SJCRH30 (cell line): Measurements from ENCODE around the gene CDK11A. TPM values are rescaled to one million over a fixed set of nuclear protein-coding genes. Genes with fewer than 3 reads are reported as not detected.
"Not testable (repeated sequence)": the region's sequence is repeated elsewhere in the genome, so short reads cannot be mapped to it uniquely, and the experiment has no call there.

Source experiments
- DNase-seq, 2 experiments: peaks; one replicate each; pipeline ENCODE4 v3.0.0-alpha.2; 2015 to 2020
- H3K27ac ChIP-seq: fragments of 250-450 bp; sonication (Bioruptor Pico); 2 replicates; pipeline ENCODE4 v1.5.1; 2020; ENCODE audit warnings: mild to moderate bottlenecking, moderate library complexity
- H3K27me3 ChIP-seq: fragments of 250-450 bp; sonication (Bioruptor Pico); 2 replicates; pipeline ENCODE4 v1.5.1; 2020; ENCODE audit warnings: mild to moderate bottlenecking, moderate library complexity
- H3K36me3 ChIP-seq: fragments of 250-450 bp; sonication (Bioruptor Pico); 2 replicates; pipeline ENCODE4 v1.5.1; 2020; ENCODE audit warnings: mild to moderate bottlenecking, moderate library complexity
- H3K4me1 ChIP-seq: fragments of 250-450 bp; sonication (Bioruptor Pico); 2 replicates; pipeline ENCODE4 v1.5.1; 2020; ENCODE audit warnings: mild to moderate bottlenecking, moderate library complexity
- H3K4me3 ChIP-seq: fragments of 250-450 bp; sonication (Bioruptor Pico); 2 replicates; pipeline ENCODE4 v1.5.1; 2020; ENCODE audit warnings: mild to moderate bottlenecking, moderate library complexity
- H3K9me3 ChIP-seq: fragments of 250-450 bp; sonication (Bioruptor Pico); replicated peaks from 2 replicates; pipeline ENCODE4 v1.5.1; 2020; ENCODE audit warnings: mild to moderate bottlenecking, moderate library complexity
- total RNA-seq: library from RNA; depleted of rRNA; stranded (reverse); fragments of >200 nt; shearing (Covaris generic); gene quantifications from 2 replicates; pipeline ENCODE4 v1.2.3, GENCODE V29; 2014

CDK11A gene
- total RNA-seq, 1 experiment from 2014 or later = 29.4 TPM

DNA sequence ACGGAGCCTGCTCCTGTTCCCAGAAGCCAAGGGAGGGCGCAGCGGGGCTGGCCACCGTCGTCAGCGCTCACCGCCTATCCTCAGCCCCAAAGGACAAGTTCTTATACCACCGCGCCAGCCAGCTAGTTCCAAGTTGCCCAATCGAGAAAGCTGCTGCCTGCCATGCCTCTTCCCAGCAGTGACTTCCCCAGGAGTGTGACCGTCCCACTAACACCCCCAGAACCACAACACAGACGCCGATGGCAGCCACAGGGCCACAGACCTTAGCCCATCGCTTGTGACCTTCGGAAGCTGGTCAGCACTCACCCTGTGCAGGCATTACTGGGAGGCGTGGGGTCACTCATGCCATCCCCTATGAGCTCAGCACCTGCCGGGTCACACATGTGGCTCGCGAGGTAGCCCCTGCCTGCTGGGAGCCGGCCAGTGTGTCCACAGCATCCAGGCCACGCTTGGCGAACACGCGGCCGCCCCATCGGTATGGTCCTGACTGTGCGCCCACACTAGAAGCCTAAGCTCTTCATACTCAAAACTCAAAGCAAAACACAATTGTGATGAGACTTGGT is 34.0 kb upstream of the CDK11A start:
- Histone ChIP-seq H3K27me3 (no peaks in the 10 kb centered on the region), H3K4me1 (no peaks in the 10 kb centered on the region), H3K27ac (no peak overlapping the region), H3K9me3 (no peaks in the 10 kb centered on the region), H3K4me3 (no peak overlapping the region), H3K36me3 (peaks cover 69% of the 10 kb centered on the region)
- DNase-seq = no peak

DNA sequence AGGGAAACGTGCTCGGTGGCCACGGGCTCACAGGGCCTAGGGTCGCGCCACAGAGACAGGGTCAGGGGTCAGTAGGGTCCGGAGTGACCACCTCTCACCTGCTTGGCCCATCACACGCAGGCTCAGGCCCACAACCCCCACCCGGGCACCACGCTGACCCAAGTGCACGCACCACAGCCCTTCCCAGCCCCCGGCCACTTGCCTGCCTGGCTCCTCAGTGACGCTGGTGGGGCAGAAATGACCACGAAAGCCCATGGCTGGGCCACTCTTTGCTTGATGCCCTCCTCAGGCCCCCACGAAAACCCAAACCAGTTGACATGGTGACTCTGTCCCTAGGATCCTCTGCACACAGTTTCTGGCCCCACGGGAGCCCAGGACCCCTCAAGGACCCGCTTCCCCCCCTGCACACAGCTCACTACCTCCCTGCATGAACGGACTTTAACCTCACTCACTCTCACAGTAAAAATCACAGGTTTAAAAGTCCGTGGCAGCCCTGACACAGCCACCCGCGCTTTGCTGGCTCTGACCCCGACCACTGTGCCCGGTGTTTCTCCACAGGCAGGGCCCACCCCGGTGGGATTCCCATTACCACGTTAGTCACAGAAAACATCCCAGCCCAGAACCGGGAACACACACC is 33.4 kb upstream of the CDK11A start:
- Histone ChIP-seq H3K4me1 (no peaks in the 10 kb centered on the region), H3K9me3 (no peaks in the 10 kb centered on the region), H3K36me3 (peaks cover 67% of the 10 kb centered on the region), H3K4me3 (no peak overlapping the region), H3K27ac (no peak overlapping the region), H3K27me3 (no peaks in the 10 kb centered on the region)
- DNase-seq = no peak

- peaks cover 65% of the 10 kb centered on the region for H3K36me3 ChIP-seq
These were observed 32.7 kb upstream of the CDK11A start for GRCh38 chr1:1756661-1757421.

GRCh38 chr1:1755852-1756251 is 31.7 kb upstream of the CDK11A start:
- Histone ChIP-seq H3K4me3 (no peak overlapping the region), H3K9me3 (no peaks in the 10 kb centered on the region), H3K4me1 (no peaks in the 10 kb centered on the region), H3K27ac (no peak overlapping the region), H3K27me3 (no peaks in the 10 kb centered on the region), H3K36me3 (peaks cover 55% of the 10 kb centered on the region)
- DNase-seq = no peak

More at GRCh38 chr1:1756661-1757421, 32.7 kb upstream of the CDK11A start:
- no peak for DNase-seq
- Histone ChIP-seq H3K4me3 (no peak overlapping the region), H3K27ac (no peak overlapping the region), H3K9me3 (no peaks in the 10 kb centered on the region), H3K4me1 (no peaks in the 10 kb centered on the region), H3K27me3 (no peaks in the 10 kb centered on the region)

DNA sequence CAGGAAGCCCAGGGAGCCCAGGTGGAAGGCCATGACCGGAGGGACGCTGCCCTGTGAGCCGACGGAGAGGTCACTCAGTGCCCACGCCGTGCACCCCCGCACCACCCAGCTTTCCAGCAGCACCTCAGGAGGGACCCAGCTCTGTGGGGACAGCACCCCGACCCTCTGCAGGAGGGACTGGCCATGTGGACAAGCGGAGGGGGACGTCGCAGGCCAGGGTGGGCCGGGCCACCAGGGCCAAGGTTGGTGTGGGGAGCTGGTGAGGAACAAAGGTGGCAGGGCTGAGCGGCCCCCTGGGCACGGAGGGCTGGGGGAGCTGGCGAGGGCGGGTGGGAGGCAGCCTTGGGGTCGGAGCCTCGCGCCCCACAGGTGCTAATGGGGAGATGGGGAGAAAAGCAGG is 31.3 kb upstream of the CDK11A start:
- H3K36me3 ChIP-seq = peaks cover 51% of the 10 kb centered on the region
- H3K27ac ChIP-seq = no peak overlapping the region
- H3K4me3 ChIP-seq = no peak overlapping the region
- H3K4me1 ChIP-seq = no peaks in the 10 kb centered on the region
- no peaks in the 10 kb centered on the region for H3K9me3 ChIP-seq
- H3K27me3 ChIP-seq = no peaks in the 10 kb centered on the region
- no peak for DNase-seq

DNA sequence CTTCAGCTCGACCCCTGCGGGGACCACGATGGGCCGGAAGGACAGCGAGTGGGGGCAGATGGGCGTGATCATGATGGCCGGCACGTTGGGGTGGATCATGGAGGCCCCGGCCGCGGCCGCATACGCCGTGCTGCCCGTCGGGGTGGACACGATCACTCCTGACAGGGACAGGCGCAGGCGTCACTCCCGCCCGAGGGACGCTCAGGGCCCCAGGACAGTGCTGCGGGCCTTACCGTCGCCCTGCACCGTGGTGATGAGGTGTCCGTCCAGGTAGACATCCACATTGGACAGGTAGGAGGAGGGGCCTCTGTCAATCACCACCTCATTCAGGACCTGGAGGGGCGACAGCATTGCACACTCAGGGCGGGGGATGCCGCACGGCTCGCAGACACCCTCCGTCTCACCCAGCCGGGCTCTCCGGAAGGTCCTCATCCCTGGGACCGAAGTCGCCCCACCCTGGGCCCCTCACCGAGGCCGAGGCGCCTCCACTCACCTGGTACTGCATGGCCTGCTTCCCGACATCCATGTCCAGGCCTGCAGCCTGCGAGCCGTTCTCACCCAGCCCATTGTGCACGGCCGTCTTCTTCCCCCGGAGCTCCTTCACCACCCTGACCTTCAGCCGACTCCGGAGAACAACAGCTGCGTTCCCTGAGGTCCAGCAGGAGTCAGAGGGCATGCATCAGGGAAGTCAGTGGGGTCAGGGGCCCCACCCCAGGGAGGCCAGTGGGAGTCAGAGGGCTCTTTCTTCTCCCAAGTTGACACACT is 30.1 kb upstream of the CDK11A start:
- H3K27me3 ChIP-seq = no peaks in the 10 kb centered on the region
- H3K4me1 ChIP-seq = no peaks in the 10 kb centered on the region
- DNase-seq = no peak
- peaks cover 47% of the 10 kb centered on the region for H3K36me3 ChIP-seq
- no peak overlapping the region for H3K27ac ChIP-seq
- no peak overlapping the region for H3K4me3 ChIP-seq
- no peaks in the 10 kb centered on the region for H3K9me3 ChIP-seq

DNA sequence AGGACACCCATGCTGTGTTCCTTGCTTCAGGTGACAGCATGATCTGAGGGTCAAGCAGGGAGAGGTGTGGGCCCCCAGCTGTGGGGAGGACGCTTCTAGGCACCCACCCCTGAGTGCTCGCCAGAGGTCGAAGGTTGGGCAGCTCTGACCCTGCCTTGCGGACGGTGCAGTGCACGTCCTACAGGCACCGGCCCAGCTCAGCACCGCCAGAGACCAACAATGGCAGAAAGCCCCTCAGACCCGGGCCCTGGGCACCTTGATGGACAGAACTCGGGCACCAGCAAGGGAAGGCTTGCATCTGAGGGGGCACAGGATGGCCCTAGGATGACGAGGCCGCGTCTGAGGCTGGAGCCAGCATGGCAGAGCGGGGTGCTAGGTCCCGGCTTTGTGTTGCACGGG is 29.4 kb upstream of the CDK11A start:
- Histone ChIP-seq H3K27ac (no peak overlapping the region), H3K36me3 (peaks cover 47% of the 10 kb centered on the region)
- DNase-seq = no peak

DNA sequence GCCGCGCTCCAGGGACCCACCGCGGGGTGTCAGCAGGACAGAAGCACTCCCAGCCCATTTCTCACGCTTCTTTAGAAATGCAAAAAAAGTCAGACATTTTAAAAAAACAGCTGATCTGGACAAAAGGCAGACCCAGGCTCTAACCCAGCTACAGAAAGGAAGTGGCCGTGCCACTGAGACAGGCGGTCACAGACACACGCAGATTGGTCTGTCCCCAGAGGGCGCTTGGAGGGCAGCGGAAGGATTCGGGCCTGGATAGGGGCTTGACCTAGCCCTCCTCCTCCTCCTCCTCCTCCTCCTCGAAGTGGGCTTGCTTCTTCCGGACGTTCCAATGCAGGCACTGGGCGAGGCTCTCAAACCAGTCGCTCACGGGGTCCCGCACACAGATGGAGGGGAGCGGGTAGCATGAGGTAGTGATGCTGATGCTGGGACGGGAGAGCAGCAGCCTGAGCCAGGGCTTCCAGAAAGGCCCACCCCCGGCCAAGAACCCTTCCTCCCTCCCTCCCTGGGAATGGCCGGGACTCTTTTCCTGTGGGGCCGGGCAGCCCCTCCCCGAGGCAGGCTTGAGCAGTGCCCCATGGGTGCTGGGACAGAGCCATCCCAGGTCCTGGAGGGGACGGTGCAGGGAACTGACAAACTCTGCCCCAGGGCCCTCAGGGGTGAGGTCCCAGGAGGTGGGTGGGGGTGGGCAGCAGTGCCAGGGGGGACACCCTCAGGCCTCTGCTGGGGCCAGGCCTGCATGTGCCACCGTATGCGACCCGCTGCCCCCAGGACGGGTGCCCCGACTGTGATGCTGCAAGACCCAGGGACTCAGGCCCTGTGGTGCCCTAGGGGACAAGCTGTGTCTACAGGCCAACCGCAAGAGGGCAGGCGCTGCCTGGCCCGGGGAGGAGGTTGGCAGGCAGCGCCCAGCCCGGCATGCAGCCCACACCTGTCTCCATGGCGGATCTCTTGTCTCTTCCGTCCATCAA is 28.8 kb upstream of the CDK11A start:
- Histone ChIP-seq H3K36me3 (peaks cover 40% of the 10 kb centered on the region), H3K27me3 (no peaks in the 10 kb centered on the region), H3K4me1 (no peaks in the 10 kb centered on the region), H3K27ac (no peak overlapping the region), H3K4me3 (no peak overlapping the region), H3K9me3 (no peaks in the 10 kb centered on the region)
- no peak for DNase-seq

More for the DNA sequence above, 29.4 kb upstream of the CDK11A start:
- Histone ChIP-seq H3K27me3 (no peaks in the 10 kb centered on the region), H3K4me1 (no peaks in the 10 kb centered on the region), H3K4me3 (no peak overlapping the region), H3K9me3 (no peaks in the 10 kb centered on the region)

DNA sequence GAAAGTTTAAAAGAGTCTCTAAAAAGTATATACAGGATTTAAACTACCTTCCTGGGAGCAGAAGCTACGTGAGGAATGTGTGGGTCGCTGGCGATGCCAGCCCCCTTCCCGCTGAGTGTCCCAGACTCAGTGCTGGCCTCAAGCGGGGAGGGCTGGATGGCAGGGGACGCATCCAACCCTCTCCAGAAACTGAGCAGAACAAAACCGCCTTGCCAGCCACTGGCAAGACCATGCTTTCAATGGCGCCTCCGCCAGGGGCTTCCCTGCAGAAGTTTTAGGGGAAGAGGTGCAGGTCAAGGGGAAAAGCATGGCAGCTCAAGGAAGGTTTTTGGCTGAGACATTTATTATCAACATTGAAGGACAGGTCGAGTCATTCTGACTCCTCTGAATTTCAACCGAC is 28.0 kb upstream of the CDK11A start:
- Histone ChIP-seq H3K36me3 (peaks cover 38% of the 10 kb centered on the region), H3K27ac (no peak overlapping the region), H3K4me1 (no peaks in the 10 kb centered on the region), H3K4me3 (no peak overlapping the region), H3K27me3 (no peaks in the 10 kb centered on the region), H3K9me3 (no peaks in the 10 kb centered on the region)
- DNase-seq = no peak

GRCh38 chr1:1749941-1750340 is 25.8 kb upstream of the CDK11A start:
- H3K4me3 ChIP-seq, H3K27ac ChIP-seq, DNase-seq, H3K27me3 ChIP-seq, H3K4me1 ChIP-seq, H3K9me3 ChIP-seq: not testable (repeated sequence)
- H3K36me3 ChIP-seq = peaks cover 25% of the 10 kb centered on the region

DNA sequence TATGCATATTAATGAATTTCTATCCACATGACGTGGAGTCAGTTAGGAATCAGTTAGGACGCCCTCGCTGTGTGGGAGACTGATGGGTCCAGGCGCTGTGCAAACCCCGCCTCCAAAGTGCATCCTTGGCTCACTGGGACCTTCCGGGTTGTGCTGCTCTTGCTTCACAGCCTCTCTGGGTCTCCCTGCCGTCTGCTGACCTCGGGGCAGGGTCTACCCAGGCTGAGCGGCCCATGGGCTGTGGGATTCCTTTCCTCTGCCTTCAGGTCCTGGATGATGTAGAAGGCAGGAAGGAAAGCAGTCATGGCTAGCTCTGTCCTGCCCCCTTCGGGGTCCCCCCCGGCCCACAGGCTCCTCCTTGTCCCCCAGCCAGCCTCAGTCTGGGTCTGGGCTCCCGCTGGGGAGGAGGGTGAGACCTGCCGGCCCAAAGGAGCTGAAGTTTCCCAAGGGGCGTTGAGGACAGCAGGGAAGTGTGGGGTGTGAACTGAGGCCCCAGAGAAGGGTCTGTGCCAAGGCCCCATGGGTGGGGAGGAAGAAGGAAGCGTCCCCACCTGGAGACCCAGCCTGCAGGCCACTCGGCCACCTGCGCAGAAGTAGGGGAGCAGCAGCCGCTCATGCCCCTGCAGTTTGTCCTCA is 24.6 kb upstream of the CDK11A start:
- no peaks in the 10 kb centered on the region for H3K27me3 ChIP-seq
- H3K4me3 ChIP-seq = no peak overlapping the region
- no peaks in the 10 kb centered on the region for H3K9me3 ChIP-seq
- H3K27ac ChIP-seq = no peak overlapping the region
- H3K4me1 ChIP-seq = no peaks in the 10 kb centered on the region
- no peak for DNase-seq
- H3K36me3 ChIP-seq = peaks cover 16% of the 10 kb centered on the region

DNA sequence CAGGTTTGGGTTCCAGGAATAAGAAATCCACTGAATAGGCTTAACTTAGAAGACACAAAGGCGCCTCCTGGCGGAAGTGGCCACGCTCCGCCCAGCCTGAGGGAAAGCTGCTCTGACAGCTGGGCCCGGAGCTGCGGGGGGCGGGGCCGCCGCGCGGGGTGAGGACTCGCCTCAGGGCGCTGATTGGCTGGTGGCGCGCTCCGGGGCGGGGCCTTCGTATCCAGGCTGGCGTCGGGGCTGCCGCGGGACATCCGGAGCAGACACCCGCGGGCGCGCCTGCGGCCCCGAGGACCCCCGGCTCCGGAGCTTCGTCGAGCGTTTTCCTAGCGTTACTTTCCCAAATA is 22.4 kb upstream of the CDK11A start:
- H3K4me1 ChIP-seq, DNase-seq, H3K36me3 ChIP-seq, H3K27me3 ChIP-seq, H3K9me3 ChIP-seq: not testable (repeated sequence)
- Histone ChIP-seq H3K4me3 (peak overlapping the region; percentile 47), H3K27ac (peak overlapping the region; percentile 70)

DNA sequence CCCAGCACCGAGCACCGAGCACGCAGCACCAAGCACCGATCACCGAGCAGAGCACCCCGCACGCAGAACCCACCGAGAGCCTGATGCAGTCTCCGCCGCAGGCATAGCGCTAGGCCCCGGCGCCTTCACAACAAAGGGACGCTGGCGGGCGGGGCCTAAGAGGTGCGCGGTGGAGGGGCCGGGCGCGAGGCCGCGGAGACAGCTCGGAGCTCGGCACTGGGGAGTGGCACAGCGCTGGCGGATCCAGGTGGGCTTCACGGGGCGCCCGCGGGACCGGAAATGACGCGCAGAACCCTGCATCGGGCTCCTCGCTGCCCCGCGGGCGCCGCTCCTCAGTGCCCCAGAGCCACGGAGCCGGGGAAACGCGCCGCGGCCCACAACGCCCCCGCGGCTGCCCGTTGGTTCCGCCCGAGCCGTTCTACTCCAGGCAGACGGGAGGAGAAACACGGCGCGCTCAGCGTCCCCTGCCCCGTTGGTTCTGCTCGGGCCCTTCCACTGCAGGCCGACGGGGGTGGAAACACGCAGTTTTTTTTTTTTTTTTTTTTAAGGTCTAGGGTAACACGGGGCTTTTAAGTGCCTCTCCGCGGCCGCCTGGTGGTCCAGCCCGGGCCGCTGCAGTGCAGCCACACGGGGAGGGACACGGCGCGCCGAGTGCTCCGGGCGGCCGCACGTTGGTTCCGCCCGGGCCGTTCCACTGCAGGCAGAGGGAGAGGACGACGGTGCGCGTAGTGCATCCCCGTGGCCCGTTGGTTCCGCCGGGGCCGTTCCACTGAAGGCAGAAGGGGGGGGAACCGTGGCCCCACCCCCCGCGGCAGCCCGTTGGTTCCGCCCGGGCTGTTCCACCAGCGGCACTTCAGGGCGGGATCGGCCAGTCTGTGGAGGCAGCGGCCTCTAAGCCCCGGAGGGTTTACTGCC is 21.8 kb upstream of the CDK11A start:
- not testable (repeated sequence) for H3K9me3 ChIP-seq, H3K36me3 ChIP-seq, H3K4me1 ChIP-seq, H3K27me3 ChIP-seq
- peak; percentile 78 to 86 for DNase-seq
- Histone ChIP-seq H3K27ac (peak overlapping the region; percentile 70), H3K4me3 (peak overlapping the region; percentile 47)
